ENCODE measurements around the gene SORCS2. TPM values are rescaled to one million over a fixed set of nuclear protein-coding genes. Genes with fewer than 3 reads are reported as not detected.

The SORCS2 gene
- total and polyA plus RNA-seq, 2 of the 4 experiments (the other 2 are of a cell fraction), result 0.36 to 0.62 TPM

GRCh38 chr4:7427831-7428260, 235.5 kb downstream of the SORCS2 start:
- H2BK15ac ChIP-seq (ENCODE audit: low read depth, low read length), result no peak overlapping the region
- WGBS, 2 experiments (ENCODE audit: extremely low coverage in 2 of 2, insufficient read length in 1 of 2), result 72% methylated on average over 4 of the region's 13 CpGs; no CpG with 5 or more reads in 1 of the 2 experiments
- peaks cover 17% of the 10 kb centered on the region; the same call in 1 of the 2 replicates for H3K27me3 ChIP-seq (ENCODE audit: control insufficient read depth, insufficient read depth, low read length)
- no peak overlapping the region for H2BK20ac ChIP-seq (ENCODE audit: low read depth, low read length)
- H2AK9ac ChIP-seq (replicated peaks; ENCODE audit: low read depth, low read length, poor library complexity), result no peak overlapping the region
- POLR2A ChIA-PET (ENCODE audit: unreplicated experiment), result no interaction called here
- no peak overlapping the region for H3K4me3 ChIP-seq (ENCODE audit: insufficient read depth, low read depth, low read length)
- dilution Hi-C loops (cut with HindIII; ENCODE audit: low sequenced_read_pairs, unreplicated experiment), result no loop called here
- H4K5ac ChIP-seq (ENCODE audit: low read depth, low read length), result no peak overlapping the region
- intact Hi-C loops (cut with micrococcal nuclease), result no loop called here
- no TSS peak for BruUV-seq (replicated peaks)
- in situ Hi-C loops (cut with MboI; ENCODE audit: low sequenced_read_pairs), result no loop called here
- no peak overlapping the region for H3K14ac ChIP-seq (replicated peaks; ENCODE audit: low read depth, low read length)
- no peaks in the 10 kb centered on the region for H3K36me3 ChIP-seq (ENCODE audit: control insufficient read depth, insufficient read depth, low read length)
- H3K9ac ChIP-seq (ENCODE audit: low read depth, low read length), result no peak overlapping the region
- no peaks in the 10 kb centered on the region for H3K9me3 ChIP-seq (ENCODE audit: control insufficient read depth, insufficient read depth, low read length)
- no peak overlapping the region for H4K8ac ChIP-seq (ENCODE audit: low read depth in 2 of 2, low read length in 2 of 2)
- H3K9me1 ChIP-seq (ENCODE audit: insufficient read depth, low read length), result no peaks in the 10 kb centered on the region
- no peak for ATAC-seq (ENCODE audit: low read depth)
- H2BK120ac ChIP-seq (ENCODE audit: low read depth, low read length), result no peak overlapping the region
- CTCF ChIA-PET, result no interaction called here
- no peak overlapping the region for H3K4ac ChIP-seq (ENCODE audit: low read depth, low read length)
- H2BK5ac ChIP-seq (ENCODE audit: low read depth, low read length, poor library complexity, severe bottlenecking), result no peak overlapping the region
- no peak overlapping the region for H3K27ac ChIP-seq (ENCODE audit: insufficient read depth, low read length)
- no peak for DNase-seq
- no peak overlapping the region for H3K56ac ChIP-seq (ENCODE audit: extremely low read depth, insufficient read depth, low read length)
- H4K20me1 ChIP-seq (ENCODE audit: insufficient read depth, low read length), result no peaks in the 10 kb centered on the region
- no peak overlapping the region for H2AK5ac ChIP-seq (ENCODE audit: low read depth, low read length)
- no peak overlapping the region for H3K23ac ChIP-seq (ENCODE audit: low read depth, low read length)
- H4K91ac ChIP-seq (ENCODE audit: insufficient read depth, low read depth, low read length), result no peak overlapping the region
- no peaks in the 10 kb centered on the region for H3K79me1 ChIP-seq (ENCODE audit: low read depth in 1 of 2, low read length in 2 of 2)
- no peak overlapping the region for H3K18ac ChIP-seq (ENCODE audit: low read depth, low read length)
- TF ChIP-seq RFX5 (IDR thresholded peaks at IDR 0.05; ENCODE audit: low read depth, low read length), result no peak
- no peak overlapping the region for H2AFZ ChIP-seq (replicated peaks; ENCODE audit: low read length, poor library complexity)
- H3K4me2 ChIP-seq (ENCODE audit: low read depth, low read length), result no peak overlapping the region
- H3K4me1 ChIP-seq (ENCODE audit: control insufficient read depth, insufficient read depth, low read length), result no peaks in the 10 kb centered on the region
